AG08395 (cell line): Measurements from ENCODE around the gene GAST.

Experiments
- DNase-seq: peaks from one replicate; pipeline ENCODE4 v3.0.0; 2012; ENCODE audit warnings: mixed read lengths, low spot score

The GAST gene

GRCh38 chr17:41707803-41708669 lies 4.1 kb upstream of the GAST start:
- DNase-seq: no peak

- peak; percentile 80 for DNase-seq
These were observed 1.6 kb upstream of the GAST start for GRCh38 chr17:41710472-41711090.

- DNase-seq: peak; percentile 66
These were observed 5.5 kb downstream of the GAST start for GRCh38 chr17:41717408-41718286.

- DNase-seq: no peak
These were observed 6.1 kb downstream of the GAST start for GRCh38 chr17:41718287-41718645.

GRCh38 chr17:41722231-41722630 lies 10.1 kb downstream of the GAST start:
- DNase-seq: no peak

GRCh38 chr17:41723801-41724475 lies 11.8 kb downstream of the GAST start:
- DNase-seq: no peak

- no peak for DNase-seq
These were observed 12.4 kb downstream of the GAST start for GRCh38 chr17:41724476-41725050.

- no peak for DNase-seq
These were observed 13.0 kb downstream of the GAST start for GRCh38 chr17:41725134-41725533.

GRCh38 chr17:41728056-41728455 lies 15.9 kb downstream of the GAST start:
- DNase-seq: no peak

GRCh38 chr17:41730479-41730878 lies 18.3 kb downstream of the GAST start:
- no peak for DNase-seq

GRCh38 chr17:41731836-41732235 lies 19.7 kb downstream of the GAST start:
- no peak for DNase-seq

GRCh38 chr17:41733348-41734138 lies 21.4 kb downstream of the GAST start:
- DNase-seq: no peak

GRCh38 chr17:41734139-41734948 lies 22.2 kb downstream of the GAST start, which contains the start of gene HAP1:
HAP1 (minus strand) TSS chr17:41734643; CDS start chr17:41734634, 9 bp downstream.
- DNase-seq: peak; percentile 35

- DNase-seq: no peak
These were observed 22.8 kb downstream of the GAST start for GRCh38 chr17:41734949-41735313.

GRCh38 chr17:41735744-41736143 lies 23.6 kb downstream of the GAST start:
- DNase-seq: no peak

- no peak for DNase-seq
These were observed 25.0 kb downstream of the GAST start for GRCh38 chr17:41736983-41737679.

GRCh38 chr17:41737680-41738023 lies 25.5 kb downstream of the GAST start:
- DNase-seq: no peak

- DNase-seq: peak; percentile 89
These were observed 26.1 kb downstream of the GAST start for GRCh38 chr17:41738077-41738800.

- DNase-seq: no peak
These were observed 26.6 kb downstream of the GAST start for GRCh38 chr17:41738801-41739112.
